Thyroid gland (tissue), 4 donors: ENCODE measurements around the gene MAPK4.

ENCODE experiments used
- POLR2A ChIP-seq, 2 donors: fragments of 450-650 bp; IDR thresholded peaks; one replicate each; pipeline ENCODE4 v1.6.1; 2017; ENCODE audit warnings: antibody characterized with exemption in 2 of 2, mild to moderate bottlenecking in 2 of 2, moderate library complexity in 1 of 2
- TF ChIP-seq, protein P1 (sequence below), 6 experiments: fragments of 200-600 bp in 3 of 6; fragments of 450-650 bp in 3 of 6; sonication (generic) in 3 of 6; IDR thresholded peaks; one replicate each; pipeline ENCODE4 v1.5.1; 2016 to 2019; ENCODE audit warnings: antibody characterized with exemption in 6 of 6, mild to moderate bottlenecking in 2 of 6, inconsistent platforms in 1 of 6, moderate library complexity in 1 of 6

DNA sequence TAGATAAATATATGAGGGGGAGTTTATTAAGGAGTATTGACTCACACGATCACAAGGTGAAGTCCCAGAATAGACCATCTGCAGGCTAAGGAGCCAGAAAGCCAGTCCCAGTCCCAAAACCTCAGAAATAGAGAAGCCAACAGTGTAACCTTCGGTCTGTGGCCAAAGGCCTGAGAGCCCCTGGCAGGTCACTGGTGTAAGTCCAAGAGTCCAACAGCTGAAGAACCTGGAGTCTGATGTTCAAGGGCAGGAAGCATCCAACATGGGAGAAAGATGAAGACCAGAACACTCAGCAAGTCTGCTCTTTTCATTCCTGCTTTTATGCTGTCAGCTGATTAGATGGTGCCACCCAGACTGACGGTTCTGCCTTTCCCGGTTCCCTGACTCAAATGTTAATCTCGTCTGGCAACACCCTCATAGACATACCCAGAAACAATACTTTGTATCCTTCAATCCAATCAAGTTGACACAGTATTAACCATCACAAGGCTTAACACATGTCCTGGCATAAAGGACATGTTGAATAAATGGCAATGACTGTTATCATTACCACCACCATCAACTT lies 56.7 kb downstream of the MAPK4 start:
- TF ChIP-seq POLR2A (IDR thresholded peaks at IDR 0.05) = no peak
- TF ChIP-seq, protein P1, sequence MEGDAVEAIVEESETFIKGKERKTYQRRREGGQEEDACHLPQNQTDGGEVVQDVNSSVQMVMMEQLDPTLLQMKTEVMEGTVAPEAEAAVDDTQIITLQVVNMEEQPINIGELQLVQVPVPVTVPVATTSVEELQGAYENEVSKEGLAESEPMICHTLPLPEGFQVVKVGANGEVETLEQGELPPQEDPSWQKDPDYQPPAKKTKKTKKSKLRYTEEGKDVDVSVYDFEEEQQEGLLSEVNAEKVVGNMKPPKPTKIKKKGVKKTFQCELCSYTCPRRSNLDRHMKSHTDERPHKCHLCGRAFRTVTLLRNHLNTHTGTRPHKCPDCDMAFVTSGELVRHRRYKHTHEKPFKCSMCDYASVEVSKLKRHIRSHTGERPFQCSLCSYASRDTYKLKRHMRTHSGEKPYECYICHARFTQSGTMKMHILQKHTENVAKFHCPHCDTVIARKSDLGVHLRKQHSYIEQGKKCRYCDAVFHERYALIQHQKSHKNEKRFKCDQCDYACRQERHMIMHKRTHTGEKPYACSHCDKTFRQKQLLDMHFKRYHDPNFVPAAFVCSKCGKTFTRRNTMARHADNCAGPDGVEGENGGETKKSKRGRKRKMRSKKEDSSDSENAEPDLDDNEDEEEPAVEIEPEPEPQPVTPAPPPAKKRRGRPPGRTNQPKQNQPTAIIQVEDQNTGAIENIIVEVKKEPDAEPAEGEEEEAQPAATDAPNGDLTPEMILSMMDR (IDR thresholded peaks at IDR 0.05) = no peak
